Lower leg skin (tissue), 4 donors: ENCODE data around the gene ADGRL3. TPM values are rescaled to one million over a fixed set of nuclear protein-coding genes. Genes with fewer than 3 reads are reported as not detected.

Experiments
- DNase-seq, 2 donors: peaks; one replicate each; pipeline ENCODE4 v3.0.0-alpha.2; 2019; ENCODE audit warnings: low spot score in 2 of 2
- H3K4me3 ChIP-seq: fragments of 200-600 bp; sonication (generic); 2 replicates; pipeline ENCODE4 v1.5.1; 2017; ENCODE audit warnings: mild to moderate bottlenecking, low read depth; ENCODE audit not compliant: poor library complexity, severe bottlenecking
- POLR2A ChIP-seq, 2 donors: fragments of 450-650 bp; IDR thresholded peaks; one replicate each; pipeline ENCODE4 v1.6.1; 2016 to 2017; ENCODE audit warnings: antibody characterized with exemption in 2 of 2, mild to moderate bottlenecking in 1 of 2, moderate library complexity in 1 of 2
- WGBS, 2 donors: methylation state at CpG; one replicate each; pipeline ENCODE4 v1.1.5; 2018; 5-methylcytosine and 5-hydroxymethylcytosine counted together
- intact Hi-C: fragments of 100-400 bp; cut with DNase I; formaldehyde crosslinking; loops from one replicate; pipeline ENCODE4 v1.15.0; 2023; ENCODE audit warnings: low total_unique reads
- total RNA-seq, 4 donors: library from RNA; depleted of rRNA; stranded (reverse); fragments of >200 nt; gene quantifications; one replicate each; pipeline ENCODE4 v1.1.0, GENCODE V29; 2016
- TF ChIP-seq, protein P1 (sequence below), 3 donors: fragments of 450-650 bp; IDR thresholded peaks; one replicate each; pipeline ENCODE4 v1.5.1; 2016; ENCODE audit warnings: antibody characterized with exemption in 3 of 3, mild to moderate bottlenecking in 3 of 3, moderate library complexity in 2 of 3

Gene ADGRL3
- total RNA-seq, 4 donors from 2014 or later: 1.8 to 21.2 (median 8.2) TPM

GRCh38 chr4:61556277-61556676 is 356.2 kb downstream of the ADGRL3 start:
- DNase-seq: no peak
- 97 to 100% methylated on average over 1 of the region's 1 CpG for WGBS, 2 donors
- intact Hi-C loops: no loop called here

DNA sequence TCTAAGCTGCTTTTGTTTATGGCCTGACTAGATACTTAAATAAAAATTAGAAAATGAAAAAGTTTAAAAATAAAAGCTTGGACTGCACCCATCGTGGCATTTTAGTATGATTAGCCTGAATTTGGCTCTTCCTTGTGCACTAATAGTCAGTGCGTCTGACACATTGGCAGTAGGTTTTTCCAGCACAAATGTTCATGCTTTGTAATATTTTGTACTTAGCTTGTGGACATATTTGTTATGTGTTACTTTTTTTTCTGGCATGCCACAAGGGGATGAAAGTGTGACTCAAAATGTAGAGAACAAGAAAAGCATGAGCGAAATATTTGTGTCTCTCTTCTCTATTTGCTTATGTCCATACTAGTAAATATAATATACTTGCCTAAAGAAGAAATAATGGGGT is 359.3 kb downstream of the ADGRL3 start:
- WGBS, 2 donors: 60 to 73% methylated on average over 3 of the region's 3 CpGs
- DNase-seq: no peak
- intact Hi-C loops: no loop called here
- no peak overlapping the region for H3K4me3 ChIP-seq
- no peak for TF ChIP-seq POLR2A (IDR thresholded peaks at IDR 0.05)
- TF ChIP-seq, protein P1, sequence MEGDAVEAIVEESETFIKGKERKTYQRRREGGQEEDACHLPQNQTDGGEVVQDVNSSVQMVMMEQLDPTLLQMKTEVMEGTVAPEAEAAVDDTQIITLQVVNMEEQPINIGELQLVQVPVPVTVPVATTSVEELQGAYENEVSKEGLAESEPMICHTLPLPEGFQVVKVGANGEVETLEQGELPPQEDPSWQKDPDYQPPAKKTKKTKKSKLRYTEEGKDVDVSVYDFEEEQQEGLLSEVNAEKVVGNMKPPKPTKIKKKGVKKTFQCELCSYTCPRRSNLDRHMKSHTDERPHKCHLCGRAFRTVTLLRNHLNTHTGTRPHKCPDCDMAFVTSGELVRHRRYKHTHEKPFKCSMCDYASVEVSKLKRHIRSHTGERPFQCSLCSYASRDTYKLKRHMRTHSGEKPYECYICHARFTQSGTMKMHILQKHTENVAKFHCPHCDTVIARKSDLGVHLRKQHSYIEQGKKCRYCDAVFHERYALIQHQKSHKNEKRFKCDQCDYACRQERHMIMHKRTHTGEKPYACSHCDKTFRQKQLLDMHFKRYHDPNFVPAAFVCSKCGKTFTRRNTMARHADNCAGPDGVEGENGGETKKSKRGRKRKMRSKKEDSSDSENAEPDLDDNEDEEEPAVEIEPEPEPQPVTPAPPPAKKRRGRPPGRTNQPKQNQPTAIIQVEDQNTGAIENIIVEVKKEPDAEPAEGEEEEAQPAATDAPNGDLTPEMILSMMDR (IDR thresholded peaks at IDR 0.05): no peak

More at GRCh38 chr4:61556277-61556676, 356.2 kb downstream of the ADGRL3 start:
- TF ChIP-seq, protein P1 (IDR thresholded peaks at IDR 0.05): no peak
- no peak for TF ChIP-seq POLR2A (IDR thresholded peaks at IDR 0.05)
- H3K4me3 ChIP-seq: no peak overlapping the region

GRCh38 chr4:61561028-61561427 is 360.9 kb downstream of the ADGRL3 start:
- DNase-seq: no peak
- intact Hi-C loops: no loop called here
- TF ChIP-seq POLR2A (IDR thresholded peaks at IDR 0.05): no peak
- TF ChIP-seq, protein P1 (IDR thresholded peaks at IDR 0.05): no peak
- H3K4me3 ChIP-seq: no peak overlapping the region

DNA sequence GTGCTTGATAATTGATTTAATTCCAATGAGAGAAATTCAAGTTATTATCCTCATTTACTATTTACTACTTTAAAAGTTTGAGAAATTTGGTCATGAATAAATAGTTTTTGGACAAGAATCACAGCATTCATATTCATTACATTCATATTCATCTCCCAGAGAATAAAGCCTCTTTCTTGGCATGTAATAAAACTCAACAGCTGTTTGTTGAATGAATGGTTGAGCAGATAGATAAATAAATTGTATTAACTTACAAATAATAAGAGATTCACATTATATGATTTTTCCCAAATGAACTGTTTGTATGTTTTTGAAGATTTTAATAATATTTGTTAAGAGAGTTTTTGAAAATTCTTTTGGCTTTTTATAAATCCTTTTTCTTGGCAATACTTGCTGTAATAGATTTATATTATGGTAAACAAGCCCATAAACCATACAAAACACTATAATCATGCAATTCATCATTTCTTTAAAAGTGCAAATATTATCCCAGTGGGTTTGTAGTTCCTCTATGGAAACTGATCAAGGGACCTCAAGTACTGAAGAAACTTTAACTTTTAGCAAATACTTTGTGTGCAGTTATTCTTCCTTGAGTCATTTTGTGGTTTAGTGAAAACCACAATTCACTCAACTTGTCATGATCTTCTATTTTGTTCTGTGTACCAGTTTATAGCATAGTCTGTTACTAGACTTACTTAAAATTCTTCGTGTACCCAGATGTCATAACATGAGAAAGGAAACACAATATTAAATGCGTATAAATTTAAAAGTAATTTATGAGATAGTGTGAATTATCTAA is 371.8 kb downstream of the ADGRL3 start:
- intact Hi-C loops: no loop called here
- DNase-seq: no peak
- WGBS, 2 donors: 57 to 64% methylated on average over 2 of the region's 2 CpGs
- no peak overlapping the region for H3K4me3 ChIP-seq
- TF ChIP-seq, protein P1 (IDR thresholded peaks at IDR 0.05): no peak
- no peak for TF ChIP-seq POLR2A (IDR thresholded peaks at IDR 0.05)

DNA sequence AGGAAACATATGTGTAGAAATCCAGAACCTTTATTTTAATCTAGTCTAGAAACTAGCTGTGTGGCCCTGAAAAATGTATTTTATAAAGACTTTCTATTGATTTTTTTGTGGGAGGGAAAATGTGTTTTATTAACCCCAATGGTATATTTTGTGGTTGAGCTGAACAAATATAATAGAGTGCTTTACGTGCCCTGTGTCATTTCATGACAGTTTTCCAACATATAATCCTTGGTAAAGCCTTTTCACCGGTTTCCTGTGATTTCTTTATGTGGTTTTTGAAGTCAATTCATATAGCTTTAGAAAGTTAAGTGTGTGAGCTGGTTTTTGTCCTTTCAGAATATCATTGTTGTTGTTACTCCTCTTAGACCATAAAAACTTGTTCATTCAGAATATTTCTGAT is 375.7 kb downstream of the ADGRL3 start:
- 88% methylated on average over 2 of the region's 2 CpGs for WGBS, 2 donors
- no peak for DNase-seq
- TF ChIP-seq POLR2A (IDR thresholded peaks at IDR 0.05): no peak
- TF ChIP-seq, protein P1 (IDR thresholded peaks at IDR 0.05): no peak
- intact Hi-C loops: no loop called here
- no peak overlapping the region for H3K4me3 ChIP-seq

GRCh38 chr4:61579786-61580185 is 379.7 kb downstream of the ADGRL3 start:
- intact Hi-C loops: no loop called here
- WGBS, 2 donors: 42 to 53% methylated on average over 1 of the region's 1 CpG
- DNase-seq: no peak
- no peak overlapping the region for H3K4me3 ChIP-seq
- TF ChIP-seq, protein P1 (IDR thresholded peaks at IDR 0.05): no peak
- no peak for TF ChIP-seq POLR2A (IDR thresholded peaks at IDR 0.05)
